ENCODE measurements around the gene CNR2.
A peak's percentile ranks its signal among the peaks of the same experiment; 100 is the strongest.
"Not testable (repeated sequence)": the region's sequence is repeated elsewhere in the genome, so short reads cannot be mapped to it uniquely, and the experiment has no call there.

The CNR2 gene

GRCh38 chr1:23838401-23838866 is 74.7 kb downstream of the CNR2 start:
- peak; percentile 43 to 64 (median 60) for DNase-seq (ENCODE audit: low read depth in 4 of 4, low spot score in 1 of 4)

DNA sequence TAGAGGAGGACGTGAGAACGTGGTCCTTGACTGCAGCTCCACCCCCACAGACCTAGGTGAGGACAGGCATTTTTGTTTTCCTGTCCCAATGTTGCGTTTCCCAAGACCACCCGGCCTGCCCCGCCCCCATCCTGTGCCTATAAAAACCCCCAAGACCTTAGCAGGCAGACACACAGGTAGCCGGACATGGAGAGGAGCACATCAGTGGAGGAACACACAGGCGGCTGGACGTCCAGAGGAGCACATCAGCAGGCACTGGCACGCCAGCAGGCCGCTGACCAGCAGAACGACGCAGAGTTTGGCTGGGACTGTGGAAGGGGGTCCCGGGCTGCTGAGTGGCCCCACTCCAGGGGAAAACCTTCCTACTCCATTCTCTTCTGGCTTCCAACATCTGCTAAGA is 75.3 kb downstream of the CNR2 start:
- no peak for DNase-seq (ENCODE audit: low read depth in 4 of 4, low spot score in 1 of 4)

DNA sequence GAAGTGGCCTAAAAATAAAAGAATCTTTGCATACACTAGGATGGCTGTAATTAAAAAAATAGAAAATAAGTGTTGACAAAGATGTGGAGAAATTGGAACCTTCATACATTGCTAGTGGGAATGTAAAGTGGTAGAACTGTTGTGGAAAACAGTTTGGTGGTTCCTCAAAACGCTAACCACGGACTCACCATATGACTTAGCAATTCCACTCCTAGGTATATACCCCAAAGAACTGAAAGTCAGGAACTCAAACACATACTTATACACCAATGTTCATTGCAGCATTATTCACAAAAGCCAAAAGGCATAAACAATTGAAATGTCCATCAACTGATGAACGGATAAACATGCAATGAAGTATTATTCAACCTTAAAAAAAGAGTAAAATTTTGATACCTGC is 77.1 kb downstream of the CNR2 start:
- DNase-seq (ENCODE audit: low read depth in 4 of 4, low spot score in 1 of 4) = no peak

DNA sequence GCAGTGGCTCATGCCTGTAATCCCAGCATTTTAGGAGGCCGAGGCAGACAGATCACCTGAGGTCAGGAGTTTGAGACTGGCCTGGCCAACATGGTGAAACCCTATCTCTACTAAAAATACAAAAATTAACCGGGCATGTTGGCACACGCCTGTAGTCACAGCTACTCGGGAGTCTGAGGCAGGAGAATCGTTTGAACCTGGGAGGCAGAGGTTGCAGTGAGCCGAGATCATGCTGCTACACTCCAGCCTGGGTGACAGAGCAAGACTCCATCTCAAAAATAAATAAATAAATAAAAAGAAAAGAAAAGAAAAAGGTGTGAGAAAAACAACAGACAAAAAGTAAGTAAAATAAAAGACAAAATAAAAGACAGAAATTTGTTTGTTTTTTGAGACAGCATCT is 79.0 kb downstream of the CNR2 start:
- DNase-seq (ENCODE audit: low read depth in 4 of 4, low spot score in 1 of 4) = not testable (repeated sequence)

GRCh38 chr1:23827717-23828116 is 85.4 kb downstream of the CNR2 start:
- no peak for DNase-seq (ENCODE audit: low read depth in 4 of 4, low spot score in 1 of 4)

GRCh38 chr1:23826590-23826989 is 86.6 kb downstream of the CNR2 start:
- not testable (repeated sequence) for DNase-seq (ENCODE audit: low read depth in 4 of 4, low spot score in 1 of 4)

DNA sequence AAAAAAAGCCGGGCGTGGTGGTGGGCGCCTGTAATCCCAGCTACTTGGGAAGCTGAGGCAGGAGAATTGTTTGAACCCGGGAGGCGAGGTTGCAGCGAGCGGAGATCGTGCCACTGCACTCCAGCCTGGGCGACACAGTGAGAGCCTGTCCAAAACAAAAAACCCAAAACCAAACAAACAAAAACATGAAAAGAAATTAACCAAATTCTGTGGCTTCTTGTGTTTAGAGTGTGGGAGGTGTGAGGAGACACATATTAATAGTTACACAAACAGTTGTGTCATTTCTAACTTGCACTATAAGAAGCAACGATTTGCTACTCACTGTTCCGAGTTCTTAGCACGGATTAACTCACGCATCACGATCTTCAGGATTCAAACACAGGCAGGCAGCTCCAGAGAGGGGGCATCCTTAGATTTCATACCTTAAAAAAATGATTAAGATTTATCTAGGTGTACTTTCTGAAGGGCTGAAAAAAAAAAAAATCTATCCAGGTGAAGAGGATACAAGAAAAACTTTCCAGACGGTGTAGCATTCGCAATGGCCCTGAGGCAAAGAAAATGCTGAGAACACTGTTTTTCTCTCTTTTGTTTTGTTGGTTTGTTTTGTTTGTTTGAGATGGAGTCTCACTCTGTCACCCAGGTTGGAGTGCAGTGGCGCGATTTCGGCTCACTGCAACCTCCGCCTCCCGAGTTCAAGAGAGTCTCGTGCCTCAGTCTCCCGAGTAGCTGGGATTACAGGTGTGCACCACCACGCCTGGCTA is 87.2 kb downstream of the CNR2 start:
- DNase-seq (ENCODE audit: low read depth in 4 of 4, low spot score in 1 of 4) = no peak

DNA sequence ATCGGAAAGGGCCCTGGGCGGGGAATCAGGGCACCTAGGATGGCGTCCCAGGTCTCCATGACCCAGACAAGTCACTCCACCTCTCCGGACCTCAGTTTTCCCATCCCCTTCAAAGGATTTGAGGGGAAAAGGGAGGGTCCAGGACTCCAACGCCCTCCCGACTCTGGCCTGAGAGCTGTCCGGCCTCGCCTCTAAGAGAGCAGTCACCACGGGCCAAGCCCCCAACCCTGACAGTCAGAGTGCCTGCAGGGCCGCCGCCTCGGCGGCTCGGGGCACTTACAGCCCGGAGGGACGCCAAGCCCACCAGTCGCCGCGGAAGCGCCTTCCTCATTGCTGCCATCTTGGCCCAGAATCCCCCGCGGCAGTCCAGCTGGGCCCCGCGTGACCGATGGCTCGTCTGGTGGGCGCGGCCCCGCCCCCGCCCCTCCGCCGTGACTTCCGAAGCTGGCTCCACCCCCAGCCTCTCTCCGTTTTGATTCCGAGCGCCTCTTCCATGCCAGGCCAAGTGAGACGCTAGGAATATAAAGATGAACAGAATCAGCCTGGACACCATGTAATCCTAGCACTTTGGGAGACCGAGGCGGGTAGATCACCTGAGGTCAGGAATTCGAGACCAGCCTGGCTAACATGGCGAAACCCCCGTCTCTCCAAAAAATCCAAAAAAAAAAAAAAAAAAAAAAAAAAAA is 87.9 kb downstream of the CNR2 start, which contains the start of gene HMGCL:
Gene HMGCL (minus strand): TSS at position 354 of the 686 bp plus-strand sequence. CDS start 14 bp downstream, at position 340.
- DNase-seq (ENCODE audit: low read depth in 4 of 4, low spot score in 1 of 4) = peak; percentile 66 to 88 (median 80)

DNA sequence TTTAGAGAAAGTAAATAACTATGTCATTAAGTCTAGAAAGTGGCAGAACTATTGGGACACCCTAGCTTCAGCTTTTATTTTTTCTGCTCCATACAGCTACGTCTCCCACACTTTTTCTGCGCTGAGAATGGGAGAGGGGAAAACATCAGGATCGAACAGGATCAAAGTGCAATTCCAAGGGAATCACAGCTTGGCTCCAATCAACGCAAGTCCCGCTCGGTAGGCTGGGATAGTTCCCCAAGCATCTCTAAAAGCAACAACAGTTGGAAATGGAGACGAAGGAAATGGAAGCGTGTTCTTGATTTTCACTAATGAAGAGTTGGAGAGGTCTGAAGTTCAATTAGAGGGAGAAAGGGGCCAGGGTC is 88.5 kb downstream of the CNR2 start:
- no peak for DNase-seq (ENCODE audit: low read depth in 4 of 4, low spot score in 1 of 4)

- no peak for DNase-seq (ENCODE audit: low read depth in 4 of 4, low spot score in 1 of 4)
Observed at GRCh38 chr1:23823767-23824166, 89.4 kb downstream of the CNR2 start.
